T-helper 2 cell treated with Interferon-gamma antibody and Interleukin-4, amounts not matched to agents 100 ng/mL and 5 ng/mL, for 36 hours (primary cell): ENCODE results near the gene APBA1. TPM values are rescaled to one million over a fixed set of nuclear protein-coding genes. Genes with fewer than 3 reads are reported as not detected.

Source experiments
- intact Hi-C: fragments of 100-400 bp; cut with micrococcal nuclease; formaldehyde crosslinking; loops from one replicate; pipeline ENCODE4 v1.15.1; 2023
- total RNA-seq: library from RNA; stranded (reverse); gene quantifications from 2 replicates; pipeline ENCODE4 v1.2.3, GENCODE V29; 2022

The APBA1 gene
- total RNA-seq, 1 donor from 2014 or later = 6.2 TPM

DNA sequence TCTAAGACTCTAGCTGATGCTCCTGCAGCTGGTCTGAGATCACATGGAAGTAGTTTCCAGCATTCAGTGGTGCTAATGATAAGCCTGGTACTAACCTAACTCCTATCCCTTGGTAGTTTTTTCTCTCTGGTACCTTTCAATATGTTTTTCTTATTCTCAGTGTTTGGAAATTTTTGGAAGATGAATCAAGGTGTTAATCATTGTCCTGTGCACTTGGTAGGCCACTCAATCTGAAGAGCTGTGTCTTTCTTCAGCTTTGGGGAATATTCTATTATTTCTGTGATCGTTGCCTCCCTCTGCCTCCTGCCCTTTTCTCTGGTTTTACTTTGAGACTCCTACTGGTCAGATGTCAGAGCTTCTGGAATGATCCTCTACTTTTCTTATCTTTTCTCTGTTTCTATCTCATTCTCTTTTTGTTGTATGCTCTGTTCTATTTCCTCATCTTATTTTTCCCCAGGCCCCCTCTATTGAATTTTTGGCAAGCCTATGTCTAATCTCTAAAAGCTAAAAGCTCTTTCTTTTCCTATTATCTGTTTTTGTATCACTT is 136.8 kb downstream of the APBA1 start:
- intact Hi-C loops = no loop called here

DNA sequence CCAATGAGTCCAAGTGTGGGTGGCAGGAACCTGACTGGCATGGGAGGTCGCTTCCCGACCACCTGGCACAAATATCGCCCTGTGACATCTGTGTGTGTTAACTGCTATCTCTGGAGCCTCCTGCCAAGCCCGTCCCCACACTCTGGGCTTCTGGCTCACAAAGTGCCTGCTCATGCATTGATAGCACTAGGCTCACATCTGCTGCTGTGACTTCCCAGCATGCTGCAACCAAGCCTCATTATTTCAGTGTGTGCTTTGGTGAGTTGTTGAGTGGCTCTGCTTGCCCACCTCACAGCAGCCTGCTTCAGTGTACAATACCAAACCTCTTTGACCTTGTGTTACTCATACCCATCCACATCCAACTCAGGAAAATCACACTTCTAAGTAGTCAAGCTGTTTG is 139.8 kb downstream of the APBA1 start:
- intact Hi-C loops = no loop called here

DNA sequence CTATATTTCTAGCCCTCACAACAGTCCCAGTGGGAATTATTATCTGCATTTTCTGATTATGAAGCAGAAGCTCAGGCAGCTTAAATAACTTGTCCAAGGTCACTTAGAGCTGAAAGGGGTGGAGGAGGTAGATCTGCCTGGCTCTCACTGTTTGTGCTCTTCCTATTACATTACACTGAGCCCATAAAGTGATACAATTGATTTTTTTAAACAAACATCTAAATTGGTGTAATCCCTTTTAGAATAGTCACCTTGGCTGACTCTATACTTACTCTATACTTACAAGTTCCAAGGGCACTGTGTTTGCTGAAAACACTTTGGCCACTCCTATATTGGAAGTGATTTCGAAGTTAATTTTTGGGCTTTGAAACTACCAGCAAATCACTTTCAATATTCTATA is 144.7 kb downstream of the APBA1 start:
- intact Hi-C loops = no loop called here

DNA sequence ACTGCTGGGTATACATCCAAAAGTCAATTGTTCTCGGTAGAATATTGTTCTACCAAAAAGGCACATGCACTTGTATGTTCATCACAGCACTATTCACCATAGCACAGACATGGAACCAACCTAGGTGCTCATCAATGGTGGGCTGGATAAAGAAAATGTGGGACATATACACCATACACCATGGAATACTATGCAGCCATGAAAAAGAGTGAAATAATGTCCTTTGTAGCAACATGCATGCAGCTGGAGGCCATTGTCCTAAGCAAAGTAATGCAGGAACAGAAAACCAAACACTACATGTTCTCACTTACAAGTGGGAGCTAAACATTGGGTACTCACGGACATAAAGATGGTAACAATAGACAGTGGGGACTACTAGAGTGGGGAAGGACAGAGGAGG is 145.5 kb downstream of the APBA1 start:
- intact Hi-C loops = no loop called here

DNA sequence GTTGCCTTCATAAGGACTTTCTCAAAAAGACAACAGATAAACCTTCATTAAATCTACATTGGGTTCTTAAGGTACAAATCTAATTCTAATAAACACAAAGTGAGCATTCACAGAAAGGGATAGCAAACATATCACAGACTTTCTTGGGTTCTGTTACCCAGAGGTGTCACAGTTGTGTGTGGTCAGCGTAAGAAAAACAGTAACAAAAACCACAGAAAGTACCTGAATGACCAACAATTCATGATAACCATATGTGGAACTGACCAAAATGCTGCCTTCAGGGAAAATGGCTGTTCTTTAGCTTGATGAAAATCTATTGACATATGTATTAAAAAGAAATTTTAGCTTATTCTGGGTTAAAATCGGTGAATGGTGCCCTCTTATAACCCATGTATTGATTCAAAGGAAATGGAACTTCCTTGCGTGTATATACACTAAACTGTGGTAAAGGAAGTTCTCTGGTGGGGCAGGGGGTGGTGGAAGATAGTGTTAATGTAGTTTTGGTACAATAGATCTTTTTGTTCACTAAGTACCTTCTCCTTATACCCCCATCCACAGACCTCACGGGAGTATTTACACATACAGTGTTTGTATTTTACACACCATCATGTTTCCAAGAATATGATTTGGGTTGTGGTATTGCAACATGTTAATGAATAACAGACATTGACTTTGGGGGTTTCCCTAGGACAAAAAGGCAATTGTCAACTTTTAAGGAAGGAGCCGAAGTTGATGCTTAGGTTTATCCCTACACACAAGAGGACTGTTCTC is 152.5 kb downstream of the APBA1 start:
- intact Hi-C loops = no loop called here

DNA sequence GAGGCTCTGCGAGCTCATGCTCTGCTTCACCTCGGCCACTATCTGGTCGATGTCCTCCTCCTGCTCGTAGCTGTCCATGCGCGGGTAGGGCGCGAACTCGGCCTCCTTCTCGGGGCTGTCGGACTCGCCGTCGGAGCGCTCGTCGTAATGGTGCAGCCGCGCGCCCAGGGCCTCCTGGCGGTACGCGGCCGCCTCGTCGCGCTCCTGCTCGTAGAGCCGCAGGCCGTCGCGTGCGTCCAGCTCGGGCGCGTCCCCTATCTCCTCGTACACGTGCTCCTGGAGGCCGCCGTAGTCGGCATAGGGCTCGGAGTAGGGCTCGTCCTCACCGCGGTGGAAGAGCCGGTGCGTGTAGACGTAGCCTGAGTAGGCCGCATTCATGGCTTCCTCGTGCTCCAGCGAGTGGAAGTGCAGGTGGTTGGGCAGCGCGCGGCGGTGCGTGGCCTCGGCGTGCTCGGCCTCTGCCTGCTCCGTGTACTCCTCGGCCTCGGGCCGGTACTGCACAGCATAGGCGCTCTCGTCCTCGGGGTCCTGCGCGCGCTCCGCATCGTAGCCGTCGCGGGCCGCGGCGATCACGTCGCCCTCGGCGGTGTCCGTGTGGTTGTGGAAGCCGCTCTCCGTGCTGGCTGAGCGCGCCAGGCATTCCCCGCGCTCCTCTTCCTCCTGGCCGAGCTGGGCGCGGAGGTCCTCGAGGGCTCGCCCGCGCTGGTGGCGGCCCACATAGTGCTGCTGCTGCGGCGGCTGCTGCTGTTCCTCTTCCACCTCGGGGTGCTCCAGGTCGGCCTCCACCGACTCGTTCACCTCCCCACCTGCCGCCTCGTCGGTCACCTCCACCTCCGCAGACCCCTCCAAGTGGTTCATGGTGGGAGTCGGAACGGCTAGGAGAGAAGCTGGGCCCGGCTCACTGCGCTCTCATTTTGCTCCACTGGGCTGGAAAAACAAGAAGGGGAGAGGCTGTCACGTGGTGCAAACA is 155.5 kb downstream of the APBA1 start:
- intact Hi-C loops = no loop called here

DNA sequence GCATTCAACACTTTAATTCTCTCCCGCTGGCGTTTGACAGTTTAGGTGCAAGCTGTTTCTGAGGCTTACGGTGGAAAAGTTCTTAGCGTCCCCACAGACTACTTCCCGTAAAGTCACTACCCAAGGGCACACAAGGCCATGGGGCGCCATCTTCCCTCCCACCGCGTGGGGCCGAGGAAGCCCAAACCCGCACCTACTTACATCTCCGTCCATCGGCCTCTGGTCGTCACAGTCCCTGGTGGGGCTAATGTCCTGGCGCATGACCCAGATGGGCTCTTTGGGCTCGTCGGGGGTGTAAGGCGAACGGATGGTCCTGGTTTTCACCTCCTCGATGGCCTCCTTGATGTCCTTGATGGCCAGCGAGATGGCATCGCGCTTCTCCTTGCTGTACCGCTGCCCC is 156.4 kb downstream of the APBA1 start:
- intact Hi-C loops = no loop called here

DNA sequence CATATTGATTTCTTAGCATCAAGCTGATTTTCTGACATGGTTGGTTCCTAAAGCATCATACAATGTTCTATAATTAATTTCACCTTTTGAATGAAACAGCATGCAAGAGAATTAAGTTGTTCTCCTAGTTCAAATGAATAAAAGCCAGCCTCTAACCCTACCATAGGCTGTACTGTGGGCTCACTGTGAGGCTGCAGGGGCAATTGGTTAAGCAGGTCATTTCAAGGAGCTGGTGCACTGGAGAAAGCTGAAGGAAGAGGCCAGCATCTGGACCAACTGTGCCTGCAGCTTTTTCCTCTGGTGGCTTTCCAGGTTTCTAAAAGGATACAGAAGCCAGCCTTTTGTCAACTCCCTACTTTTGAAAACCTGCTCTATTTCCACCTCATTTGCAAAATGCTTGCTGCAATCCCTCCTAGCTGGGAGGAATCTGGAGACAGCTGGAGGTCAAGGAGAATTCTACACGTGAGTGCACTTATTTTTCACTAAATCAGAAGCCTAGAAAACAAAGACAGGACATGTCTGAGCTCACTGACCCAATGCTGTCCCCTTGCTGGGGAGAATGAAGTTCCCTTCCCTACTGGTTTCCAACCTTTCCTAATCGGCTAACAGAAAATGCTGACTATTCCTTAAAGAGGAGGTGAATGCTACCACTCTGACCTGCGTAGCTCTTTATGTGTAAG is 158.9 kb downstream of the APBA1 start:
- intact Hi-C loops = no loop called here

DNA sequence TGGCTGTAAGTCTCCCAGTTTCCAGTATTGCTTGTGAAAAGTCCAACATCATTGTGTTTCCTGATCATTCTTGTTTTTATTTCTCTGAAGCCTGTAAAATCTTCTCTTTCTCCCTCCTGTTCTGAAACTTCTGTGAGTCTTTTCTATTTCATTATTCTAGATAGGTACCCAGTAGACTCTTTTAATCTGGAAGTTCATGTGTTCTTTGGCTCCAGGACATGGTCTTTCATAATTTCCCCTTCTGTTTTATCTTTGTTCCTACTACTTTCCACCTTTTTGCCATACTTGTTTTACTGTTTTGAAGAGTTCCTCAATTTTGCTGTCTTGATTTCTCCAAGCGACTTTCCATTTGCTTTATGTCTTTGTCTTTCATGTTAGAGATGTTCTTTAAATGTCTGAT is 168.1 kb downstream of the APBA1 start:
- intact Hi-C loops = no loop called here

DNA sequence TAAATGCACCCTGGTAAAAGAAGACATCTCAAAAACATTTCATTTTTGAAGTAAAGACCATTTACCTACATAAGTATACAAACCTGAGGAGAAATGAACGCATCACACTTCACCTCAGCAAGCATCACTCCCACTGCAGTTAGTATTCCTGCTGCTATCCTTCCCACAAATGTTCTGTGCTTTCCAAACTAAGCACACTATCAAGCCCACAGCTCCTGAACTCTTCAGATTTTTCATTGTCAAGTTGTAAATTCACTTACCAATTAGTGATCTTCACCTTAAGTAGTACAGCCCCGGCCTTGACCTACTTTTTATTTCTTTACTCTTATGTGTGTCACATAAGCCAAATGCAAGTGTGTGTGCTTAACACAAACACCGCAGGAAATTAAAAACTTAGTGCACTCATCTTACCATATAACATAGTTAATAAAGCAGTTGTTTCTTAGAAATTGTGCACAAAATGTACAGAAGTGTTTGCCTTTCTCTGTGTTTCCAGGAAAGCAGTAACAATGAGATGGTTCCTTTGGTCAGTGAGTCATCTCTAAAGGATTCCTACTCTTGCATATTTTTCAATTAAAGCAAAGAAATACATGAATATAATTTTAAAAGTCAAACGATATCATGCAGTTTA is 169.4 kb downstream of the APBA1 start:
- intact Hi-C loops = no loop called here

DNA sequence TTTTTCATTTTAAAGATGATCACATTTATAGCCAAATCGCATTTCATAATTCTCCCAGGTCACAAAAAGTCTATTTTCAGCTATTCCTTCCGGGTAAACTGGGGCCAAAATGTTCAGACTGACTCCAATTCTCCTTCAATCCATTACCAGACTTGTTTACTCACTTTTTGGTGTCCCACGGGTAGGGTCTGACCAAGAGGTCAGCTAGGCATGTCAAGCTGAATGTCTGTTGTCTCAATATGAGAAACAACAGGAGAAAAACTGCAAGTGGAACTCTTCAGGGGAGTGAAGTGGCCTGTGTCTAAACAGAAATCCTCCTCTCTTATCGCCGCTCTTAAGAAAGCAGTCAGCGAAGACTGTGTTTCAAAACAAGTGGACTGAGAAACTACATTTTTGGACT is 171.3 kb downstream of the APBA1 start:
- intact Hi-C loops = no loop called here

DNA sequence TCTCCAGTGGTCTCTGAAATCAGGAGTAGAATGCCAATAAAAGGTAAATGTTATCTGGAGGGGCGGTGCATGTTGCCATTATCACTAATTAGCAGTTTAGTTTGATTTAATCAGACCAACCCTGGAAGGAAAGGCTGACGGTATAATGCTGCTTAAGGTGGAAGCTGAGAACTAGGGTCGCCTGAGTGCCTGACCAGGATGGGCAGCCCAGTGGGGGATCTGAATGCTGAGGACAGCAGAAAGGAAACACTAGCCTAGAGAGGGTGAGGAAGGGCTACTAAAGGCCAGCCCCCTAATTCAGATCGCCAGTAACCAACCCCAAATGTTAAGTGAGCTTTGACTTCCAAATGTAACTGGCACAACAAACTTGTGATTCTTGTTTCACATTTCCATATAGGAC is 172.2 kb downstream of the APBA1 start:
- intact Hi-C loops = no loop called here

DNA sequence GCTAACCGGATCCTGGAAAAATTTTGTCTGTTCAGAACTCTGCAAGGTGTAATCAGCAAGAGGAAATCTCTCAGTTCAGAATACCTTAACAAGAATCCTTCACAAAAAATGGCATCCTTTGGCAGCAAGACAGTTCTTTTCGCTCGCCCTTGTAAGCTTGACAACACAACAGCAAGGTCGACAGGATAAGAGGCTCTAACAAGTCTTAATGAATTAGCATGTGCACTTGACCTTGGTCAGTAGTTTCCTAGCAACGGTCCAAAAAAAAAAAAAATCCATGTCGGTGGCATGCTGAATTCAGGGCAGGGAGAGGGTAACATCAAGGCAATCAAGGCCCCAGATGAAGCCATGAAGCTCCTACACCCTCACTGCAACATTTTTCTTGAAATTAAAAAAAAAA is 172.8 kb downstream of the APBA1 start:
- intact Hi-C loops = no loop called here

DNA sequence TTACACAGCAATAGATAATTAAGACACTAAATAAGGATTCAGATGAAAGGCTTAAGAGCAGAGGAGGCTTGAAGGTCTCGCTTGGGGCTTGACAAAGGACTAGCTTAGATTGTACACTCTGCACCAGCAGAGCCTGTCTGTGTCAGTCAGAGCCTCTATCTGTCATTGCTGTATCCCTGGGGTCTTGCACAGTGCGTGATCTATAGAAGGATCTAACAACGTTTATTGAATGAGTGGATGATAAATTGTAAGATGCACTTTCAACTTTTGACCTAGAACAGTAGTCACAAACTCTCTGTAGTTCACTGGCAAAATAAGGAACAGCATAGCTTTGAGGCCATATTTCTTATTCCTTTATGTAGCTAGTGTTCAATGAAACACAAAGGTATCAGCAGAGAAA is 173.7 kb downstream of the APBA1 start:
- intact Hi-C loops = no loop called here

DNA sequence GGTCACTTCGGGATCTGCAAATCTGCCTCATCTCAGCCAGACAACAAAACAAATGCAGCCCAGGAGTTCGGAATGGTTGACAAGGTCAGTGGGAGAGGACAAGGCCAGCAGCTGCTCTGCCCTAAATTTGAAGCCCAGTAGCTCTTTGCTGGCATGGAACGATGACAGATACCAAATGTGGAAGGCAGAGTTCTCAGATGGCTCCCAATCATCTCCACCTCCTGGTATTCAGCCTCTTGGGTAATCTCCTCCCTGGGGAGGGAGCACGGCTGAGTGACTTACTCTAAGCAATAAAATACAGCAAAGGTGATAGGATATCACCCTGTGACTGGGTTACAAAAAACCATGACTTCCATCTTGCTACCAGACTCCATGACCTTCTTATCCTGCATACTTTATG is 174.4 kb downstream of the APBA1 start:
- intact Hi-C loops = no loop called here

DNA sequence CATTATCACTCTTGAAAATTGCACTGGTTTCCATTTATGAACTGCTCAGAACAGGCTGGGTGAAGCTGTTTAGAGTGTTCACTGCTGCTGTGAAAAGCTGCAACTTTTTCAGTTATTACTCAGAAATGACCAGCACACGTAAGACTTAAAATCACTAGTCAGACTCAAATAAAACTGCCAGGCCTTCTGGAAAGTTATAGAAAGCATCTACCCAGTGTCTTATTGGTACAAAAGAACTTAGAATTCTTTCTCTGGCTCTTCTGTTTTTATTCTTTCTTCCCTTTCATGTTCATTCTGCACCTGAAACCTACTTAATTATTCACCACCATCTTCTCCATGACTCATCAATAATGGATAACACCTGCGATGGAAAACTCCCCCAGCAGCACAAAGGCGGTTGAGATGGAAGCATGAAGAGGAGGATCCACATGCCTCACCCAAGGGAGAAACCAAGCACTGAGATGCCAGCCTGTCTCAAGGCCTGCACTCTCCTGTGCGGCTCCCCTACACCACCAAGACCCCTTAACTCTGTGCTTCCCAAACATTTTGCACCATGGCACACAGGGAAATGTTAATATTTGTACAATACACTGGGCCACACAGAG is 175.2 kb downstream of the APBA1 start:
- intact Hi-C loops = no loop called here

DNA sequence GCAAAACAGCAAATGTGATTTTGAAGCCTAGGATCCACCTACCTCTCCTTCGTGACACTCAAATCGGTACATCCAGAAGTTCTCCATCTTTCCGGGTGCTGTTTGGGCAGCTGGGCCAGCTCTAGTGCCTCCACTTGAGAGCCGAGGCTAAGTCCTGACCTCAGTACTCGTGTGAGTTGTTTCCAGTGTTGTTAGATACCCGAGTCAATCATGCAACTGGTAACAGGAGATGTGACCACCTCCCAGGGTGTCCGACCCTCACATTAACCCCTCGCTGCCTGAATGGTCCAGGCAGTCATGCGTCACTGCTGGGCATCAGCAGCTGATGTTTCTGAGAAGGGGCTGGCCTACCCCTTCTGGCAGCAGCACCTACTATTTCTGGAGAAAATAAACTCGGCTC is 176.9 kb downstream of the APBA1 start:
- intact Hi-C loops = no loop called here

DNA sequence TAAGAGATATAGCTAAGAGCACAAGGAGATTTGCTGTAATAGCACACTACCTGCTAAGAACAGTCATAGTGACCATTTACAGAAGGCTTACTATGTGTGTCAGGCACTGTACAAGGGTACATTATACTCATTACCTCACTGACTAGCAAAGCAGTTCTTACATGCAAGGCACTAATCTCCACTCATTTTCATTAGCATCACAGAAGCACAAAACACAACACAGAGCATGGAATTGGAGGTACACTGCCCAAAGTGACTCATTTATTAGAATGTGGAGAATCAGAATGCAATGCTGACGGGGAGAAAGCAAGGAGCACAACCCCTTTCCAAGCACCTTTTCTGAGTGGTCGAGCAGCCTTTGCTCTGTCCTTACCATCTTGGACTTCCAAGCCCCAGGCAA is 177.4 kb downstream of the APBA1 start:
- intact Hi-C loops = no loop called here

DNA sequence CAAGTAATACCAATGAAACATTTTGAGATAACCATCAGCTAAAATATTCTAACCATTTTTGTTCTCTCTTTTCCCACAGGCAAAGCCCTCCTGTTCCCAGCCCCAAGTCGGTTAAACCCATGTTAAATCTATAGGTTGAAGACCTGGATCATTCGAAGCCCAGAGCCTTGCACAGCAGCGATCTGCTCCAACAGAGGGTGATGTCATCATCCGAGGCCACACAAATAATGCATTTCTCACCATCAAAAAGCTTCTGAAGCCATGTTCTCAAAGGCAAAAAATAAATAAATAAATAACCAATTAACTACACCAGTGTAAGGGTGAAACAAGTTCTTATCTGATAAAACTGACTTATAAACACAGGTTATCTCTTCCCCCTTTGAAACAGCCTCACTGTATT is 178.0 kb downstream of the APBA1 start:
- intact Hi-C loops = no loop called here

DNA sequence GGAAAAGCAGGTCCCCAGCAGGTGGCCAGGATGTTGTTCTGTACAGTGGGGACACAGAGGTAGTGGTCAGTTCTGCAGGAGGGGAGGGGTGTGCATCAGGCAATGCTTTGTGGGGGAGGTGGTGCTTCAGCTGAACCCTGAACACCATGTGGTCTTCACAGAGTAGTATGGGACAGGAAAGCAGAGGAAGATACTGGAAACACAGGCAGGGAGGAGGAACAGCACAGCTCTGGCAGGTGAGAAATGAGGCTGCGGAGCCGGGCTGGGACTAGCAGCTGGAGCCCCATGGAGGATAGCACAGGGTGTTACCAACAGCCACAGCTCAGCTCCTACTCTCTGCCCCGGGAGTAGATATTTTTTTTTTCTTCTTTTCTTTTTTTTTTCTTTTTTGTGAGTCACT is 185.7 kb downstream of the APBA1 start:
- intact Hi-C loops = no loop called here

DNA sequence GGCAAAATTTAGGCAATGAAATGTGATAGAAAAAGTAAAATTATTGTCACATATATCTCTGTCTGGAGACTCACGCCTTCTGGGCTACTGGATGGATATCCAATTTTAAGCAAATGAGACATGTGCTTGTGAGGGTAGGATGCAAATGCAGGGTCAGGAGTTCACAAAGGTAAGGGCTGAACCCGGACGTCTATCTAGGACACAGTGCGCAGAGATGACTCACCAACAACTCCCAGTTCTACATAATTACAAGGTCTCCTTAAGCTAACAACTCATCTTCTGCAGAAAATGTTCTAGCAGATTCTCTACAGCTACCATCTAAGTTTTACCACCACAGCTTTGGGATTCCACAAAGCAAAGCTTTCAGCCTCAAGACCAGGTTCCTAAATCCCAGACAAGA is 186.7 kb downstream of the APBA1 start:
- intact Hi-C loops = no loop called here
